Fibroblast of lung (primary cell): ENCODE results near the gene NAA80. TPM values are rescaled to one million over a fixed set of nuclear protein-coding genes. Genes with fewer than 3 reads are reported as not detected.
"Not testable (repeated sequence)": the region's sequence is repeated elsewhere in the genome, so short reads cannot be mapped to it uniquely, and the experiment has no call there.

Source experiments
- DNase-seq, 2 donors: peaks; one replicate each; pipeline versions ENCODE4 v3.0.0 to v3.0.0-alpha.2; 2010; ENCODE audit warnings: low read depth in 2 of 2
- H2AFZ ChIP-seq: 2 replicates; pipeline ENCODE4 v1.5.1; 2012; ENCODE audit warnings: low read length, control low read depth, inconsistent platforms
- H3K27ac ChIP-seq: 2 replicates; pipeline ENCODE4 v1.5.1; 2011; ENCODE audit warnings: low read length, control low read depth; ENCODE audit not compliant: insufficient read depth
- H3K27me3 ChIP-seq: 2 replicates; pipeline ENCODE4 v1.5.1; 2011; ENCODE audit warnings: mild to moderate bottlenecking, low read length; ENCODE audit not compliant: control insufficient read depth, insufficient read depth
- H3K36me3 ChIP-seq: 2 replicates; pipeline ENCODE4 v1.5.1; 2011; ENCODE audit warnings: low read length; ENCODE audit not compliant: control insufficient read depth, insufficient read depth
- H3K4me1 ChIP-seq: 2 replicates; pipeline ENCODE4 v1.5.1; 2011; ENCODE audit warnings: low read length; ENCODE audit not compliant: control insufficient read depth, insufficient read depth; ENCODE audit errors: extremely low read depth
- H3K4me2 ChIP-seq: 2 replicates; pipeline ENCODE4 v1.5.1; 2011; ENCODE audit warnings: low read length, control low read depth; ENCODE audit not compliant: insufficient read depth; ENCODE audit errors: extremely low read depth
- H3K4me3 ChIP-seq, 4 experiments: fragments of 200-600 bp in 1 of 4; sonication (generic) in 1 of 4; replicated peaks in 1 of 4; 2 replicates each; pipeline ENCODE4 v1.5.1; 2011 to 2016; ENCODE audit warnings: low read length in 4 of 4, low read depth in 3 of 4, mild to moderate bottlenecking in 3 of 4, control low read depth in 2 of 4, inconsistent platforms in 1 of 4, mixed read lengths in 1 of 4; ENCODE audit not compliant: insufficient read depth in 1 of 4; ENCODE audit errors: control extremely low read depth in 1 of 4
- H3K79me2 ChIP-seq: 2 replicates; pipeline ENCODE4 v1.5.1; 2012; ENCODE audit warnings: mild to moderate bottlenecking, low read length, inconsistent platforms; ENCODE audit not compliant: control insufficient read depth, insufficient read depth
- H3K9ac ChIP-seq: 2 replicates; pipeline ENCODE4 v1.5.1; 2011; ENCODE audit warnings: mild to moderate bottlenecking, low read length, control low read depth; ENCODE audit not compliant: insufficient read depth
- H3K9me3 ChIP-seq: 2 replicates; pipeline ENCODE4 v1.5.1; 2012; ENCODE audit warnings: low read depth, low read length; ENCODE audit not compliant: control insufficient read depth, insufficient read depth
- H4K20me1 ChIP-seq: 2 replicates; pipeline ENCODE4 v1.5.1; 2011; ENCODE audit warnings: low read length; ENCODE audit not compliant: control insufficient read depth, insufficient read depth; ENCODE audit errors: extremely low read depth
- EZH2 ChIP-seq: IDR thresholded peaks from 2 replicates; pipeline ENCODE4 v1.5.1; 2012; ENCODE audit warnings: low read length, control low read depth, mild to moderate bottlenecking; ENCODE audit errors: missing control alignments
- polyA plus RNA-seq, 2 donors: library from polyadenylated mRNA; depleted of rRNA in 1 of 2; stranded (reverse) in 1 of 2; unstranded in 1 of 2; fragments of >200 nt; gene quantifications; 2 replicates each; pipeline ENCODE4 v1.2.1, GENCODE V29; 2011 to 2012; ENCODE audit warnings: missing spikeins in 1 of 2
- total RNA-seq: library from RNA; depleted of rRNA; stranded (reverse); fragments of >200 nt; gene quantifications from 2 replicates; pipeline ENCODE4 v1.2.1, GENCODE V29; 2014
- TF ChIP-seq, protein P1 (sequence below), 2 donors: IDR thresholded peaks in 1 of 2; conservative IDR thresholded peaks in 1 of 2; 1 replicate in 1 of 2; 2 replicates in 1 of 2; pipeline ENCODE4 v1.5.1; 2011 to 2012; ENCODE audit warnings: low read length in 2 of 2, control low read depth in 1 of 2, inconsistent platforms in 1 of 2, low read depth in 1 of 2, mild to moderate bottlenecking in 1 of 2

The NAA80 gene
- total and polyA plus RNA-seq, 2 donors (not counting 1 experiment from before 2014, with no cell fraction given) = 3.1 to 3.8 TPM

DNA sequence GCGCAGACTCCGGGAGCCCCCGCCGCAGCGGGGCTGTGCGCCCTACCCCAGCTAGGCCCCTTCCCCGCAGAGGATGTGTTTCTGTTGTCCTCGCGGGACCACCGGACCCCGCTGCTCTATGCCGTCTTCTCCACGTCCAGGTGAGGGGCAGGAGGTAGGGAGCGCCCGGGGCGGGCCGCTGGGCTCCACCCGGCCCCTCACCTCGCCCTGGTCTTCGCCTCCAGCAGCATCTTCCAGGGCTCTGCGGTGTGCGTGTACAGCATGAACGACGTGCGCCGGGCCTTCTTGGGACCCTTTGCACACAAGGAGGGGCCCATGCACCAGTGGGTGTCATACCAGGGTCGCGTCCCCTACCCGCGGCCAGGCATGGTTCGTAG is 25.5 kb downstream of the NAA80 start:
- DNase-seq = no peak
- Histone ChIP-seq H3K4me3 (no peak overlapping the region), H3K79me2 (no peaks in the 10 kb centered on the region), H3K9me3 (no peaks in the 10 kb centered on the region), H3K4me2 (no peak overlapping the region), H3K36me3 (no peaks in the 10 kb centered on the region), H3K4me1 (peaks cover 31% of the 10 kb centered on the region), H4K20me1 (no peaks in the 10 kb centered on the region), H3K27me3 (no peaks in the 10 kb centered on the region), H3K9ac (no peak overlapping the region), H3K27ac (no peak overlapping the region), H2AFZ (no peak overlapping the region)
- TF ChIP-seq, protein P1, sequence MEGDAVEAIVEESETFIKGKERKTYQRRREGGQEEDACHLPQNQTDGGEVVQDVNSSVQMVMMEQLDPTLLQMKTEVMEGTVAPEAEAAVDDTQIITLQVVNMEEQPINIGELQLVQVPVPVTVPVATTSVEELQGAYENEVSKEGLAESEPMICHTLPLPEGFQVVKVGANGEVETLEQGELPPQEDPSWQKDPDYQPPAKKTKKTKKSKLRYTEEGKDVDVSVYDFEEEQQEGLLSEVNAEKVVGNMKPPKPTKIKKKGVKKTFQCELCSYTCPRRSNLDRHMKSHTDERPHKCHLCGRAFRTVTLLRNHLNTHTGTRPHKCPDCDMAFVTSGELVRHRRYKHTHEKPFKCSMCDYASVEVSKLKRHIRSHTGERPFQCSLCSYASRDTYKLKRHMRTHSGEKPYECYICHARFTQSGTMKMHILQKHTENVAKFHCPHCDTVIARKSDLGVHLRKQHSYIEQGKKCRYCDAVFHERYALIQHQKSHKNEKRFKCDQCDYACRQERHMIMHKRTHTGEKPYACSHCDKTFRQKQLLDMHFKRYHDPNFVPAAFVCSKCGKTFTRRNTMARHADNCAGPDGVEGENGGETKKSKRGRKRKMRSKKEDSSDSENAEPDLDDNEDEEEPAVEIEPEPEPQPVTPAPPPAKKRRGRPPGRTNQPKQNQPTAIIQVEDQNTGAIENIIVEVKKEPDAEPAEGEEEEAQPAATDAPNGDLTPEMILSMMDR (conservative IDR thresholded peaks at IDR 0.05 in 1 of 2, IDR thresholded peaks at IDR 0.05 in 1 of 2; ENCODE audit: low read depth in 1 of 2, low read length in 2 of 2) = no peak
- TF ChIP-seq EZH2 = no peak

DNA sequence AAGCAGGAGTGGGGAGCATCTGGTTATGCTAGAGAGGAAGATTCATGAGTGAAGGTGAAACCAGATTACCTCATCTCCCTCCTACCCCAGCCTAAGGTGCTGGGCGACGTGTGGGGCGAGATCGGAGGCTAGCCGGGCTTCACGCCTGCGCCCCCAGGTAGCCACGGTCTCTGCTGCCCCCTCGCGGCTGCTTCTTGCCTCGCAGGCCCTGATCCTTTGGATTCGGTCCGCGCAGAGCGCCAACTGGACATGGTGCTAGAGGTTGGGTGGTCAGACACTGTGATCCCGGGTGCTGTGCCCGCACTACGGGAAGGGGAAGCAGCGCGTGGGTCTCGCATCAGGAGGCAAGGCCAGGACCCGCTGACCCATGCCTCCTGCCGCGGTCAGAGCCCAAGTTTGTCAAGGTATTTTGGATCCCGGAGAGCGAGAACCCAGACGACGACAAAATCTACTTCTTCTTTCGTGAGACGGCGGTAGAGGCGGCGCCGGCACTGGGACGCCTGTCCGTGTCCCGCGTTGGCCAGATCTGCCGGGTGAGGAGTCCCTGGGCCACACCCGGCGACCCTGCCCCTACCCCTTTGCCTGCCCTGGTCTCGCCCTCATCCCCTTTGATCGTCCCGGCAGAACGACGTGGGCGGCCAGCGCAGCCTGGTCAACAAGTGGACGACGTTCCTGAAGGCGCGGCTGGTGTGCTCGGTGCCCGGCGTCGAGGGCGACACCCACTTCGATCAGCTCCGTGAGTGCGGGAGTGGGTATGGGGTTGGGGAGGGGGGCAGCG is 26.1 kb downstream of the NAA80 start:
- H3K4me1 ChIP-seq = peaks cover 37% of the 10 kb centered on the region
- peak overlapping the region; percentile 69 for H2AFZ ChIP-seq
- no peaks in the 10 kb centered on the region for H3K27me3 ChIP-seq
- TF ChIP-seq EZH2 = peak; percentile 47
- TF ChIP-seq, protein P1 (conservative IDR thresholded peaks at IDR 0.05 in 1 of 2, IDR thresholded peaks at IDR 0.05 in 1 of 2; ENCODE audit: low read depth in 1 of 2, low read length in 2 of 2) = peak; percentile 93
- peak overlapping the region; percentile 75 for H3K4me2 ChIP-seq
- H4K20me1 ChIP-seq = no peaks in the 10 kb centered on the region
- H3K9me3 ChIP-seq = no peaks in the 10 kb centered on the region
- H3K36me3 ChIP-seq = no peaks in the 10 kb centered on the region
- no peak overlapping the region for H3K9ac ChIP-seq
- peak; percentile 53 to 66 for DNase-seq
- H3K27ac ChIP-seq = no peak overlapping the region
- no peaks in the 10 kb centered on the region for H3K79me2 ChIP-seq
- H3K4me3 ChIP-seq = peak overlapping the region in 3 of 4 experiments; percentile 28 to 40 (median 40)

DNA sequence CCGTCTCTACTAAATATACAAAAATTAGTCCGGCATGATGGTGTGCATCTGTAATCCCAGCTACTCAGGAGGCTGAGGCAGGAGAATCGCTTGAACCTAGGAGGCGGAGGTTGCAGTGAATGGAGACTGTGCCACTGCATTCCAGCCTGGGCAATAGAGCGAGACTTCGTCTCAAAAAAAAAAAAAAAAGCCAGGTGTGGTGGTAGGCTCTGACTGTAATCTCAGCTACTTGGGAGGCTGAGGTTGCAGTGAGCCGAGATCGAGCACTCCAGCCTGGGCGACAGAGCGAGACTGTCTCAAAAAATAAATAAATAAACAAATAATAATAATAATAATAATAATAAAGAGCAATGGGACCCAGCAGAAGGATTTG is 26.7 kb downstream of the NAA80 start:
- not testable (repeated sequence) for H3K9ac ChIP-seq, H3K79me2 ChIP-seq, H3K9me3 ChIP-seq, DNase-seq, H3K4me3 ChIP-seq, H4K20me1 ChIP-seq, H3K27me3 ChIP-seq, H3K27ac ChIP-seq, H2AFZ ChIP-seq, H3K36me3 ChIP-seq
- Histone ChIP-seq H3K4me2 (peak overlapping the region; percentile 75), H3K4me1 (peaks cover 42% of the 10 kb centered on the region)
